NCI-H2107 (cell line): ENCODE results near the gene DNAH3.
"Not testable (repeated sequence)": the region's sequence is repeated elsewhere in the genome, so short reads cannot be mapped to it uniquely, and the experiment has no call there.

Source experiments
- DNase-seq: peaks from one replicate; lab custom pipeline; 2025; lab: John Stamatoyannopoulos, UW

Gene DNAH3

GRCh38 chr16:20942256-20942655 is 208.4 kb downstream of the DNAH3 start:
- no peak for DNase-seq

- no peak for DNase-seq
These were observed 209.1 kb downstream of the DNAH3 start for GRCh38 chr16:20941636-20941926.

GRCh38 chr16:20940871-20941635 is 209.6 kb downstream of the DNAH3 start:
- no peak for DNase-seq

DNA sequence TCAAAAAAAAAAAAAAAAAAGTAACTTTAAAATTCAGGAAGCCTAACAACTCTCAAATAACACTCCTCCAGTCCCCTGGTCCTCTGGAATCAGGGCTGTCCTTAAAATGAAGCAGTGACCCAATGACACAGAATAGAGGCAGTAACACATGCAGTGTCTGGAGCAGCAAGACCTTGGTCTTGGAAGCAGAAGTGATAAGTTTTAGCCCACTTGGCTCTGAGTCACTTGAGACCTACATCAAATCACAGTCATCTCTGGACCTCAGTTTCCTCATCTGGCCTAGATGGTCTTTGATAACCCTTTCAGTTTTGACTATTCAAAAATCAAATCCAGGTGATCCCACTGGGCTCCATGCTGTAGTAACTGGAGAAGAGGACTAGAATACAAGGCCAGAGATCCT is 211.0 kb downstream of the DNAH3 start:
- no peak for DNase-seq

DNA sequence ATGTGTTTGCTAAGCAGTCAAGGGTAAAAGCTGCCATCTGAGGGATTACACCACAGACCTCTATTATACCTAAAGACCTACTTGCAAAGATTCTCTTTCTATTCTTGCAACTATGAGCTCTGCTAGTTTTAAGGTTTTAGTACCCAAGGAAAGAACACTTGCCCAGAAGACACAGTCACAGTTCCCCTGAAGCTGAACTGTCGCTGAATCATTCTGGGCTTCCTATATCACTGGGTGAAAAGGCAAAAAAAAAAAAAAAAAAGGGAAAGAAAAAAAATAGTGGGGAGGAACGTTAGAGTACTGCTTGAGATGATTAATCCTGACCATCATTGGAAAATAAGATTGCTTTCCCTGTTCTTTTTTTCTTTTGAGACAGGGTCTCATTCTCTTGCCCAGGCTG is 212.2 kb downstream of the DNAH3 start:
- DNase-seq = no peak

DNA sequence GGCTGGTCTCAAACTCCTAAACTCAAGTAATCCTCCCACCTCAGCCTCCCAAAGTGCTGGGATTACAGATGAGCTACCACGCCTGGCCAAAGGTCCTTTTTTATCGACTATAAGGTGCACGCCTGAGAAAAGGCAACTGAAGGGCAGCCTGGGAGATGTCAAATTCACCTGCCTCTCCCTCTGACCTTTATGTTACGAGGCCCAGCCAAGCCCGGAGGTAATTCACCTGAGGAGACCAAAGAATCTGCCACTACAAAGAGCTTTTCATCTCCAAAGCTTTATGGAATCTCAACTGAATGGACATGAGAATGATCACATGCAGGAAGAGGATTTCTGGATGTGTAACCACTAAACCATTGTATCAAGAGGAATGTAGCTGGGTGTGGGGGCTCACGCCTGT is 212.9 kb downstream of the DNAH3 start:
- DNase-seq = no peak

DNA sequence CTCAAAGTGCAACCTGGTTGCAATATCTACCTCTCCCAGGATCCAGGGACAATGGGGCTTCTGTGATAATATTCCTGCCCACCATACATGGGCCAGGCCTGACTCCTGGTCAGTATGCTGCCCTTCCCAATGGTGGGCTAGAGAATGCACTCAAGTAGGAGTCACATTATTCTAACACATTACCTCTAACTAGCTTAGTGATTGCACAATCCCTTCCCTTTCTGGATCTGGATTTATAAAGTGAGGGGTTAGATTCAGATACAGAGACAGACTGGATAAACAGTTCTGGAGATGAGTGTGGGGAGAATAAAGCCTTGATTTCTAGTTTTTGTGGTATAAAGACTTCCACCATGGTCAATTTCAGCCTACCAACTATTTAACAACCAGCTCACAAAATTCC is 217.1 kb downstream of the DNAH3 start:
- DNase-seq = no peak

DNA sequence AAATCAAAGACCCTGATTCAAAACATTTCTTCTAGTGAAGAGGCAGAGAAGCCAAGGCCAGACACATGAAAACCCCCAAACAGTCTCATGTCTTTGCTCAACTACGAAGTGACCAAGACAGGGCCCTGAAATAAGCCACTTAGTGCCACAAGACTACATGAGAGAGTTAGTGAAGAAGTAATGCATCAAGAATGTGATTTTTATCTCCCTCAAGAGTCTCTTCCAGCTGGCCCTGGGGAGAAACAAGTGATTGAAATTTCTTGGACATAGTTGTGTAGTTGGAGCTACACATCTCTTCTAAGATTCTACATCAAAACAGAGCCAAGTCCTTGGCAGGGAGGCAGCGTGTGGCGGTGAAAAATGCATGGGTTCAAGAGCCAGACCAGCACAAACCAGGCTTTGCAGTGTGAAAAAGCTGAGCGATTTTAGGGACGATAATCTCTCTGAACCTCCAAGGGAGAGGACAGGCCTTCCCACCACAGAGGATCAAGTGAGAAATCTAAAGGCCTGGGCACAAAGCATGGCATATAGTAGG is 219.5 kb downstream of the DNAH3 start:
- no peak for DNase-seq

DNA sequence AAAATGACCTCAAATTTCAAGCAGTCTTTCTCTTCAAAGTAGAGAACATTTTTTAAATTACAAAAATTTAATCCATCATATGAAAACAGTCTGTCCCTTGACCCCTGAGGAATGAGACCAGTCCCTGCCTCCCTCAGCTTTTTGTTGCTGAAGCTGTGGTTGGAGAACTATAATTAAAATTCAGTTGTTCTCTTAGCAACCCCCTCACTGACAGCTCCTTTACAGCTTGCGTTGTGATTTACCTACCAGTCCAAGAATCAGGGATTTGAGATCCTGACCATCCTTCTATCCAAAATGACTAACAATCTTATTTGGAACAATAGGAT is 220.3 kb downstream of the DNAH3 start:
- no peak for DNase-seq

DNA sequence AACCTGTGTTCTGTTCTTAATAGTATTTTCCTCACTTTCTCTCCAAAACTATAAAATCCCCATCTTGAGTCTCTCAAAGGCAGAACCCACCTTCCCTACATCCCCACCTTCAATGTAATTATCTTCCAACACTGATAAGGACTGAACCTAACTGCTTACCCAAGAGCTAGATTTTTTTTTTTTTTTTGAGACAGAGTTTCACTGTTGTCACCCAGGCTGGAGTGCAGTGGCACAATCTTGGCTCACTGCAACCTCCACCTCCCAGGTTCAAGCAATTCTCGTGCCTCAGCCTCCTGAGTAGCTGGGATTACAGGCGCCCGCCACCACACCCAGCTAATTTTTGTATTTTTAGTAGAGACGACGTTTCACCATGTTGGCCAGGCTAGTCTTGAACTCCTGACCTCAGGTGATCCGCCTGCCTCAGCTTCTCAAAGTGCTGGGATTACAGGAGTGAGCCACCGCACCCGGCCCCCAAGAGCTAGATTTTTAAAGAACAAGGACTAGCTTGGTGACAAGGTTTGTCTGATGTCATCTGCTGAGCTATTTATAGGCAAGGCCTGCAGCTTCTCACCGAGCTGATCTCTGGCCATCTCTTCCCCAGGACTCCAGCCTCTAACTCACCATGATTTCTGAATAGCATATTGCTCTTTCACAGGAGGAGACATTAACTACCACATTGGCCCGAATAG is 220.8 kb downstream of the DNAH3 start:
- DNase-seq = not testable (repeated sequence)

GRCh38 chr16:20928774-20929411 is 221.8 kb downstream of the DNAH3 start:
- DNase-seq = no peak

- DNase-seq = no peak
These were observed 224.9 kb downstream of the DNAH3 start for GRCh38 chr16:20925751-20926150.

GRCh38 chr16:20923876-20924275 is 226.8 kb downstream of the DNAH3 start:
- DNase-seq = no peak

- DNase-seq = no peak
These were observed 229.8 kb downstream of the DNAH3 start for GRCh38 chr16:20920799-20921198.

- DNase-seq = no peak
These were observed 230.6 kb downstream of the DNAH3 start for GRCh38 chr16:20920091-20920490.

GRCh38 chr16:20918486-20919239 is 232.0 kb downstream of the DNAH3 start:
- DNase-seq = no peak

DNA sequence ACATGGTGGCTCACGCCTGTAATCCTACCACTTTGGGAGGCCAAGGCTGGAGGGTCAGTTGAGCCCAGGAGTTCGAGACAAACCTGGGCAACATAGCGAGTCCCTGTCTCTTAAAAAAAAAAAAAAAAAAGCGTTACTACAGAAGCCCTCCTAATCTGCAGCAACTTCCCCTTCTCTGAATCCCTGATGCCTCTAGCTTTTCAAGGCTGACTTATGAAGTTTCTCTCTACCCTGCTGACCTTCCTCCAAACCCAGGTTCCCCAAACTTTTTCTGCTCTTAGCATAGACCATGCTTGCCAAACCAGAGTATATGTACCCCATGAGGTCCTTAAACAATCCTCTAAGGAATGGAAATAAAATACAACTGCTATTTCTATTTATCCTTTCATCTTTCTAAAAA is 233.7 kb downstream of the DNAH3 start:
- no peak for DNase-seq

DNA sequence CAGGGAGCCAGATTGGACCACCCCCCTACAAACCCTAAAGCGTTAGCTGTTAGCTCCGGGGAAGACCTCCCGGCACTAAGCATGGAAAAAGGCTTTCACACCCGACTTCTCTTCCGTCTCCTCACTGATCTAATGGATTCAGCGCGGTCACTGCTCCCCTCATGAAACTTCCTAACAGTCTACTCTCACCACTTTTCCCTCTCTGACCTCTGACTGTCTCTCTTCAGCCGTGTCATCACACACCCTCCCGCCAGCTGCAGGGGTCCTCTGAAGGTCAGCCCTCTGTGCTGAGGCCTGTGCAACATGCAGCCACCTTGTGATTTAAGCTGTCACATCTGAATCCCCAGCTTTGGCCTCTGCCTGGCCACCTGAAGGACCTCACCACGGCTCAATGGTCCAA is 234.4 kb downstream of the DNAH3 start:
- no peak for DNase-seq

DNA sequence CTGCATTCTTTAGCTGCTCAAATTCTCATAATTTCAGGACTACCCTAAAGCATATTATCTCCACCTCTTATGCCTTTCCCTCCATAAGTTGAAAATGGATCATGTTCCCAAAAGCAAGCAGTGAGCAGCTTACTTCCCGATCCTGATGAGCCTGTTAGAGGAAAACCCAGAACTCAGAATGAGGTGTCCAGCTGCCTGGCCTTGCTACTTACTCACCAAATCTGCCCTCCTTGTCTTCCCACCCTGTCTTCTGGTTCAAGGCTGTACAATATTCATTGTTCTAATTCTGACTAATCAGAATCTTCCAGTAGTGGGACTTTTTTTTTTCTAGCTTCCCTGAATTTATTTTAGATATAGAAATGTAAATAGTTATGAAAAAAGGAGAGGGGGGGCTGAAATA is 239.3 kb downstream of the DNAH3 start:
- DNase-seq = no peak

DNA sequence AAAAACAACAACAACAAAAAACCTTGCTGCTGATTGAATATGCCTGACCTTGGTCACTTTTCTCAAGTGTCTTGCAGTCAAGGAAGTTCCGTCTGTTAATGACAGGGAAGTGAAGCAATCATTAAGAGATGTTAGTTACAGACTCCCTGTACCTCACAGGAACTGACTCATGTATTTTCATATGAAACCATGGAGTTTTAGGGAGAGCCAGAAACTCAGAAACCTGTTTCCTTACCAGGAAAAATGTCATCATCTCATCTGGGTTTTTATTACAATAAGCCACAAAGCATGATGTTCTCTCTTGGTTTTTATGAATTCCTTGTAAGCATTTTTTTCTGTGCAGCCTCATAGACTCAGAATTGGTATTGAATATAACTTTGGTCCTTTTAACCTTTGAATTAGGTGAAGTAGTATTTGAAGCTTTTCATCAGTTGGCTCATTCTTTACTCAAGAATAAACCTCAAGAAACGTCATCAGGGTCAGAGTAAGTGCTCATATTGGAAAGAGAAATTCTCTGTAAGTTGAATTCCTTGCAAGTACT is 239.8 kb downstream of the DNAH3 start:
- DNase-seq = no peak

DNA sequence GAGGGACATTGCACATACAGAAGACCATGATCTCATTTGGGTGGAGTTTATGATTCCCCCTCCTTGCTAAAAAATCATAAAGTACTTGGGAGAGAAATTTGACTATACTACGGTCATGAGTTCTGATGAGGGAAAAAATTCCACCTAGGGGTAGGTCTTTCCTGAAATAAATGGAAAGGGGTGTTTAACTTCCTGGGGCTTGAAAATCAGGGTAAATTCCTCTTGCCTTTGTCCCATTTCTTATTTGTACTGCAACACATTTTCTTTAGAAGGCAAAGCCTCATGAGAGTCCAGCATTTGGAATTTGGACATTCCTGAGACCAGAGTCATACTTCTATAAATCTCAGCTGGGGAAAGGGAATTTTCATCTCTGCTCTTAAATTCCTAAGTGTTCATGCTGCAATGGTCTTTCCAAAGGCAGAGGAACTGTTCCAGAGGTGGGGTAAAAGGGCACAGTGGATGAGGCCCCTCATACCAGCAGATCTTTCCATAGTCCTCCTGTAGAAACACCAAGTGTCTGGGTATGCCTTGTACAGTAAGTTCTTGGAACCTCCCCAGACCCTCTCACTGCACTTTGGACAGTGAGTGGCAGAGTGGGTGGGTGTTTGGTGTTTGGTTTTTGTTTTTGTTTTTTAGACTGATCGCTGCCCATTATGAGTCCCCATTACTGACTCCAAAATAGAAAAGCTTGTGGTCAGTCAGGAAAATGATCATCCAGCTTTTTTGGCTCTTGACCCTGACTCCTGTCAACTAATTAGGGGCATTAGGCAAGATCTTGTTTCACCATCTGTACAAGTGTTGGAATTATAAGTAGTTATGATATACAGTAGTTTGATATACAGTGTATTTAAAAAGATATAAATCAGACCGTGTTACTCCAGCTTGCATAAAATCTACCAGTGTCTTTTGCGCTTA is 244.0 kb downstream of the DNAH3 start:
- DNase-seq = no peak
